ENCODE measurements around the gene OSGEP.

GRCh38 chr14:20485900-20486299 is 31.3 kb upstream of the OSGEP start:
- TF ChIP-seq, protein P1, sequence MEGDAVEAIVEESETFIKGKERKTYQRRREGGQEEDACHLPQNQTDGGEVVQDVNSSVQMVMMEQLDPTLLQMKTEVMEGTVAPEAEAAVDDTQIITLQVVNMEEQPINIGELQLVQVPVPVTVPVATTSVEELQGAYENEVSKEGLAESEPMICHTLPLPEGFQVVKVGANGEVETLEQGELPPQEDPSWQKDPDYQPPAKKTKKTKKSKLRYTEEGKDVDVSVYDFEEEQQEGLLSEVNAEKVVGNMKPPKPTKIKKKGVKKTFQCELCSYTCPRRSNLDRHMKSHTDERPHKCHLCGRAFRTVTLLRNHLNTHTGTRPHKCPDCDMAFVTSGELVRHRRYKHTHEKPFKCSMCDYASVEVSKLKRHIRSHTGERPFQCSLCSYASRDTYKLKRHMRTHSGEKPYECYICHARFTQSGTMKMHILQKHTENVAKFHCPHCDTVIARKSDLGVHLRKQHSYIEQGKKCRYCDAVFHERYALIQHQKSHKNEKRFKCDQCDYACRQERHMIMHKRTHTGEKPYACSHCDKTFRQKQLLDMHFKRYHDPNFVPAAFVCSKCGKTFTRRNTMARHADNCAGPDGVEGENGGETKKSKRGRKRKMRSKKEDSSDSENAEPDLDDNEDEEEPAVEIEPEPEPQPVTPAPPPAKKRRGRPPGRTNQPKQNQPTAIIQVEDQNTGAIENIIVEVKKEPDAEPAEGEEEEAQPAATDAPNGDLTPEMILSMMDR (IDR thresholded peaks at IDR 0.05; ENCODE audit: low read length), result no peak
- TF ChIP-seq EZH2 (IDR thresholded peaks at IDR 0.05; ENCODE audit: borderline replicate concordance, low read length), result no peak
